8988T (cell line): ENCODE results near the gene FAM187B.
"Not testable (repeated sequence)": the region's sequence is repeated elsewhere in the genome, so short reads cannot be mapped to it uniquely, and the experiment has no call there.

Source experiments
- DNase-seq: peaks from one replicate; pipeline ENCODE4 v3.0.0; 2011

Gene FAM187B

DNA sequence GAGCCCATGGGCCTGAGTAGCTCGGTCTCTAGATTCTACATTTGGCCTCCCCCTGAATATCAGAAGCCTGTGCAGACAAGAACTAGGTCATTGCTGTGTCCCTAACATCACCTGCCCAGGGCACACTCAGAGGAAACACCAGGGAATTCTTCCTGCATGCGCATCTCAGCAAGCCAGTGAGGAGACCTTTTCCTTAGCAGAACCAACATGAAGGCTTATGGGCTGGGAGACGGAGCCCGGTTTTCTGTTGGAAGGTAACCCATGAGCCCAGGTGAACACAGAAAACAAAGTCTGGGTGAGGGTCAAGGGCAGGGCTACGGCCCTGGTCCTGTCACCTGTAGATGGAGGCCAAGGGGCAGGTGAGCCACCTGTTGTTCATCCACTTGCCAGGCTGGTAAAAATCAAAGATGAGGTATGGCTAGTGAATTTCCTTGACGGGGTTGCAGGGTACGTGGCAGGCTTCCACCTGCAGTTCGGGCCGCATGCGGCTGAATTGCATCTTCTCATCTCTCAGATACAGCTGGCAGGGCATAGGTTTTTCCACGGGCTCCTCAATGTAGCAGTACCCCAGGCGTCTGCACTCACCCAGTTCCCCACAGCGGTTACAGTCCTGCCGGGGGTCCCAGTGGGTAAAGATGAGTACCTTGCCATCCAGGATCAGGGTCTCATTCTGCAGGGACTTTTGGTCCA lies 3.6 kb upstream of the FAM187B start:
- no peak for DNase-seq

DNA sequence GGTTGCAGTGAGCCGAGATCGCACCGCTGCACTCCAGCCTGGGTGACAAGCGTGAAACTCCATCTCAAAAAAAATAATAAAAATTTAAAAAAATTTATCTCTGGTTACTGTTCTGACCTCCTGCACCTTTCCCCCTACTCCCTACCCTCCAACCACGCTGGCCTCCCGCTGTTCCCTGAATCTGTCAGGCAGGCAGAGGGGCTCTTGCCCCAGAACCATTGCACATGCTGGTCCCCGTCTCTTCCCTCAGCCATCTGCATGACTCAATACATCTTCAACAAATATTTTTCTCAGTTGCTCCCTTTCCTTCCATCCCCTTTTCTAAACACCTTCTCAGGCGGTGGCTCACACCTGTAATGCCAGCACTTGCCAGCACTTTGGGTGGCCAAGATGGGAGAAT lies 1.1 kb upstream of the FAM187B start:
- no peak for DNase-seq

DNA sequence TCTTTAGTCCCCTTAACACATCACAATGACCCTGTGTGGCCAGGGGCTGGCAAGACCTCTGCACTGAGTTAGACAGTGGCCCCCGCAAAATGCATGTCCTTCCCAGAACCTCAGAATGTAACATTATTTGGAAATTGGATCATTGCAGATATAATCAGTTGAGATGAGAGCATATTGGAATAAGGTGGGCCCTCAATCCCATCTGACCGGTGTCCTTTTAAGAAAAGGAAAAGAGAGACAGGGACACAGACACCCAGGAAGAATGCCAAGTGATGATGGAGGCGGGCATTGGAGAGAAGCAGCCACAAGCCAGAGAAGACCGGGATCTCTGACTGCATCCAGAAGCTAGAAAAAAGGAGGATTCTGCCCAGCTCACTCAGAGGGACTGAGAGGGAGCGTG lies 1.8 kb downstream of the FAM187B start:
- no peak for DNase-seq

DNA sequence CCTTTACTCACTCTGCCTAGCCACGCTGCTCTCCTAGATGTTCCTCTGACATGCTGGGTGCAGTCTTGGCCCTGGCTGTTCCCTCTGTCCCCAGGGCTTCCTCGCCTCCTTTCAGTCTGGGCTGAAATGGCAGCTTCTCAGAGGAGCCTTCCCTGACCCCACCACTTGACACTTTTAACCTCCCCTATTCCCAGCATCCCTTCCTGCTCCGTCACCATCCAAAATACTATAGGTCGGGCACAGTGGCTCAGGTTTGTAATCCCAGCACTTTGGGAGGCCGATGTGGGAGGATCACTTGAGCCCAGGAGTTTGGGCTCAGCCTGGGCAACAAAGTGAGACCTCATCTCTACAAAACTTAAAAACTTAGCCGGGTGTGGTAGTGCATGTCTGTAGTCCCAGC lies 2.6 kb downstream of the FAM187B start:
- no peak for DNase-seq

DNA sequence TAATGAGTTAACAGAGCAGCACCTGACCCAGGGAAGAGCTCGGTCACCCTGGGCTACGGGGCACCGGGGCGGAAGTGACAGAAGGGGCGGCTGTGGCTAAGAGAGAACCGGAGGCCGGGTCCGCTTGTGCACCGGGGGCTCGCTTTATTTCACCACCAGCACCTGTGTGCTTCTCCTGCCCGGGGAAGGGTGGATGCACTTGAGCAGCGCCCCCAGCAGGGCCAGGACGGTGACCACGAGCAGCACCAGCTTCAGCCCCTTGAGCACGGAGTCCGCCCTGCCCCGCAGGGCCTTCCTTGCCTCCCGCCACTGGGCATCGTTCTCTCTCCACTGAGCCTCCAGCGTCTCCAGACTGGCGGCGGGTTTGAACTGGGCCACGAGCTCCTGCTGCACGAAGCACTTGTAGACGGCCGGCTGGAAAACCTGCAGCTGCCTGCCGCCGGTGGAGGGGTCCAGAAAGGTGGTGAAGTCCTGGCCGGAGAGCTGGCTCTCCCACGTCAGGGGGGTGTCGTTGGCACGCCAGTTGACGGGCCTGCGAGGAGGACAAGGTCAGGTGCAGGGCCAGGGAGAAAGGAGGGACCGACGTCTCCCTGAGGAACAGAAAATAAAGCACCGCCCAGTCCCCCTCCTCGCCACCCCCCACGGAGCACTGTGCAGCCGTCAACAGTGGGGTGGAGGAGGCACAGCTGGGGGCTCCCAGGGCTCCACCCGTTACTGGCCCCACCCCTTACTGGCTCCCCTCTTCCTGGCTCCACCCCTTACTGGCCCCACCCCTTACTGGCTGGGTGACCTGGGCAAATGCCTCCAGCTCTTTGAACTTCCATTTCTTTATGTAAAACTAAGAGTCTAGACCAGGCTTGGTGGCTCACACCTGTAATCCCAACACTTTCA lies 3.6 kb downstream of the FAM187B start:
- no peak for DNase-seq

DNA sequence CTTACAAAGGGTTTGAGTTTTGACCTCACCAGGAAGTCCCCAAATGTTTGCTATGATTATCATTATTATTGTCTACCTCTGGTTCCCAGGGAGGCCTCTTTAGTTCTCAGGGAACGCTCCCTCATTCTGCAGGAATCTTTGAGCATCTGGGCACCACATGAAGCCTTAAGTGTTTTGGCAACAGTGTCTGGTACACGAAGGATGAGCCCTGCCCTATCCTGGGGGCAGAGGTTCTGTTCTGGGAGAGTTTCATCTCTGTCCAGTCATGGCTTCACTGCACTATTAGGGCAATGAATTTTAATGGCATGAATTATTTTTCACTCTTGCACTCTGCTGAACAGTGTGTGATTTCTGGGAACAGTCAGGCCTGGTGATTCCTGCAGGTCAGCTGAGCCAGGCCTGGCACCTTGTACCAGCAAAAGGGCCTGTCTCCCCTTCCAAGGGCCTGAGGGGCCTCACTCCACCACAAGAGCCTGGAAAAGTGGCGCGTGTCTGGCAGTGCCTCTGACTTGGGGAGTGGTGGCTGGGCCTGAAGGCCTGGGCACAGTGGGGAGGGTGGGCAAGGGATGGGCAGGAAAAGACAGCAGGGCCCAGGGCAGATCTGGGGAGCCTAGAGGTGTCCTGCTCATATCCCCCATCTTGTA lies 4.6 kb downstream of the FAM187B start:
- no peak for DNase-seq

DNA sequence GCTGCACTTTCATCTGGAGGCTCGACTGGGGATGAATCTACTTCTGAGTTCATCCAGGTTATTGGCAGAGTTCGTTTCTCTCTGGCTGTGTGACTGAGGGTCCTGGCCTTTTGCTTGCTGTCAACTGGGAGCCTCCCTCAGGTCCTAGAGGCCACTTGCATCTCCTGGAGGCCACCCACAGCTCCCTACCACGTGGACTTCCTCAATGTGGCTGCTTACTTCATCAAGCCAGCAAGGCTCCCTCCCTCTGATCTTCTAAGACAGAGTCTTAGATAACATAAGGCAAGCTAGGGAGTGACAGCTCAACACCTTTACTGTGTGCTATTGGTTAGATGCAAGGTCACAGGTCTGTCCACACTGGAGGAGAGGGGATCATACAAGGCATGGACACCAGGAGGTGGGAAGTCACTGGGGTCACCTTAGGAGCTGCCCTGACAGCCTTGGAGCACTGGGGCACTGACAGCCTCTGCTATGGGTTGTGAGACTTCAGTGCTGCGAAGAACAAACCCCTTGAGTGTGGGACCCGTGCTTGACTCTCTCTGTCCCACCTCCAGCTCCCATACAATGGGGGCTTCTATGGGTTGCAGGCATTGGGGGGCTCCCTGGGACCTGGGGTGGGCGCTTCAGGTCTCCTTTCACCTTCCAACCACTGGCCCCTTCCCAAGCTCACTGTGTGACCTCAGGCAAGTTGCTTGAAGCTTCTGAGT lies 5.3 kb downstream of the FAM187B start:
- no peak for DNase-seq

DNA sequence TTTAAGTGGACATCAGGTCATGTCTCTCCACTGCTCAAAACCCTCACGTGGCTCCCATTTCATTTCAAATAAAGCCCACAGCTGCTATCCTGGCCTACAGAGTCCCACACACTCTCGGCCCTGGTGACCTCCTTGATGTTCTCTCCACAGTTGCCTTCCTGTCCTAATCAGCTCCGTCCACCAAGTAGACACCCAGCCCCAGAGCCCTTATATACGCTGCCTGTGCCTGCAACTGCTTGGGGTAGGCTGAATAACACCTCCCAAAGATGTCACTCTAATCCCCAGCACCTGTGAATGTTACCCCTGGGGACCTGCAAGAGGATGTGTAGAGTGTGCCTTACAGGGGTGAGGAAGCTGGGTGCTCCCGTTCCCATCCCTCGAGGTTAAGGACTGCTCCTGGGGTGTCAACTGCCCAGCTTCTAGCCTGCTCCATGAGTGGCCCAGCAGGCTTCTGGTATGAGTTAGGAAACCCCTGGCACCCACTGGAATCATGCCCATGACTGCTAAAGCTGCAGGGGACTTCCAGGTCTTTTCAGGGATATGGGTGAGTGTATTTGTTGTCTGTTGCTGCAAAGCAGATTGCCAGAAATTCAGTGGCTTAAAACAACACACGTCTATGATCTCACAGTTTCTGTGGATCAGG lies 6.0 kb downstream of the FAM187B start:
- DNase-seq, result no peak

DNA sequence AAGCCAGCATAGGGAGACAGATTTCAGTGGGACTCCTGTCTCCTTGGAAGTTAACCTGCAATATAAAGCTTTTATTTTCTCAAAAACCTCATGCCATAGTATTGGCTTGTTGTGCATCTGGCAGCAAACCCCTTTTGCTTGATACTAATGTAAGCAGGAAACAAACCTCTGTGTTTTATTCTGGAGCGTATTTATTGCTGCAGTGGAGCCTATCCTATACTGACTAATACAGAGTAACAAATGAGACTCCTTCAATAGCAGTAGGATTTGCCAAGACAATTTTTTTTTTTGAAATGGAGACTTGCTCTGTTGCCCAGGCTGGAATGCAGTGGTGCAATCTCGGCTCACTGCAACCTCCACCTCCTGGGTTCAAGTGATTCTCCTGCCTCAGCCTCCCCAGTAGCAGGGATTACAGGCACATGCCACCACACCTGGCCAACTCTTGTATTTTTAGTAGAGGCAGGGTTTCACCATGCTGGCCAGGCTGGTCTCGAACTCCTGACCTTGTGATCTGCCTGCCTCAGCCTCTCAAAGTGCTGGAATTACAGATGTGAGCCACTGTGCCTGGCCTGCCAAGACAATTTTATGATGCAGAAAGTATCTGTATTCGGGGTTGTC lies 7.5 kb downstream of the FAM187B start:
- not testable (repeated sequence) for DNase-seq

DNA sequence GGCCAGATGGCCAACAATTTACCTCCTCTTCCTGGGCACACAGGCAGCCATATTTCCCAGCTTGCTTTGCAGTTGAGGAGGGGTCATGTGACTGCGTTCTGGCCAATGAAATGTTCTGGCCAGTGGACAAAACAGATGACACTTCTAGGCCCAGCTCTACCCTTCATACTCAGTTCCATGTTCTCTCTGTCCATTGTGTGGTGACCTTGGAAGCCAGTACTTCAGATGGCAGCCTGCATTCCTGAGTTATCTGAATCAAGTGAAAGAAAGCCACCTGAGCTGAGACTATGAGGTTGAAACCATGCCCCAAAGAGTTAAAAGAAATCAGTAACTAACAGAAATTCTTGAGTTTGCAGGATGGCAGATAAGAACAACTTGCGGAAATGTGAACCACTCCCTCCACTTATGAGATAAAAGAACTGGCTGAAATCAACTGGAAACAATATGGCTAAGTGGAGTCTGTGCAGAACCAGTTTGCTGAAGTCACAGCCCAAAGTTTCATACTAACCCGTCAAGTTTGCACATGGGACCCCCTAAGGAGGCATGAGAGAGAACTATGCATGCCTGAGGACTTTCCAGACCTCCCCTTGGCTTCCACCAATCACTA lies 8.1 kb downstream of the FAM187B start:
- no peak for DNase-seq

DNA sequence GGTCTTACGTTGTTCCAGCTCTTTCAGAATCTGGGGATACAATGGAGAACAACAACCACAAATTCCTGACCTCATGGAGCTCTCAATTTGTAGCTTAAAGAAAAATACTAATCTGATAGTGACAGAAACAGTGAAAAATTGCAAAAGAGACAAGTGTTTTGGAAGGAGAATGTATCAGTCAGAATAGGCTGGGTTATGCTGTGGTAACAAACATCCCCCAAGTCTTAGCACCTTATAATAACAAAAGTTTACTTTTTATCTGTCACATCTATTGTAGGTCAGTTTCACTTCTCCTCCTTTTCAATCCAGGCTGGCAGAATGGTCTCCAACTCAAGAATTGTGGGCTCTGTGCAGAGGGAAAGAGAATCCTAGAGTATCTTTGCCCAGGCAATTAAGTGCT lies 9.5 kb downstream of the FAM187B start:
- DNase-seq, result no peak

DNA sequence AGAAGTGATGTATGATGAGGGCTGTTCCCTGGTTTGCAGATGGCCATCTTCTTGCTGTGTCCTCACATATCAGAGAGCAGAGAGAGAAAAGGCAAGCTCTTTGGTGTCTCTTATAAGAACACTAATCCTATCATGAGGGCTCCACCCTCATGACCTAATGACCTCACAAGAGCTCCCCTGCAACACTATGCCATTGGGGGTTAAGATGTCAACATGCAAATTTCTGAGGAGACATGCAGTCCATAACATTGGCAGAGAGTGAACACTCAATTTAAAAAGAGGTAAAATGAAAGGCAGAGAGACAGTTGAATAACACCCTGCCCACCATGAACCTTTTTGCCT lies 10.9 kb downstream of the FAM187B start:
- DNase-seq, result no peak

DNA sequence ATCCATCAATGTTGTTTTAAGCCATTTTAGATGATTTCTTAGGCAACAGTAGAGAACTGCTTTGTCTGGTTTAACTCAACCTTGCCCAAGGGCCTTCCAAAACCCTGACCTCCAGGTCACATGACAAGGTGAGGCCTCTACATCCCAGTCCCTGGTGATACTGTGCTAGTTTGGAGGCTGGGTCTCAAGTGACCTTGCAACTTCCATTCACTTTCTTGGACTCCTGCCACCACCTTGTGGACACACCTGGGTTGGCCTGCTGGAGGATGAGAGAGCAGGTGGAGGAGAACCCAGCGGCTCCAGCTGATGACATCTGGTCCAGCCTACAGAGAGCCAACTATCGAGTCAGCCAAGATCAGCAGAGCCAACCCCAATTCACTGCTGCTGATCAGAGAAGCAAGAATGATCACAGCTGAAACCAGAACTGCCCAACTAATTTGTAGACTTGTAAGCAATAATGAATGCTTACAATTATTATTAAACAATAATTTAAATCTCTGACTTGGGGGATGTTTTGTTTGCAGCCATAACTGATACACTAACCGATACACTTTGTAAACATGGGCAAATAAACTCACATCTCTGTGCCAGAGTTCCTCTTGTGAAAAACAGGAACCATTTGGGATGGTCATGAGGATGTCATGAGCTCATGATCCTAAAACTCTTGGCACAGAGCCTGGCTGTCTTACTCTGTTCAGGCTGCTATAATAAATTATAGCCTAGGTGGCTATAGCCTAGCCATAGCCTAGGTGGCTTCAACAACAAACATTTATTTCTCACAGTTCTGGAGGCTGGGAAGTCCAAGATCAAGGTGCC lies 11.5 kb downstream of the FAM187B start:
- no peak for DNase-seq

DNA sequence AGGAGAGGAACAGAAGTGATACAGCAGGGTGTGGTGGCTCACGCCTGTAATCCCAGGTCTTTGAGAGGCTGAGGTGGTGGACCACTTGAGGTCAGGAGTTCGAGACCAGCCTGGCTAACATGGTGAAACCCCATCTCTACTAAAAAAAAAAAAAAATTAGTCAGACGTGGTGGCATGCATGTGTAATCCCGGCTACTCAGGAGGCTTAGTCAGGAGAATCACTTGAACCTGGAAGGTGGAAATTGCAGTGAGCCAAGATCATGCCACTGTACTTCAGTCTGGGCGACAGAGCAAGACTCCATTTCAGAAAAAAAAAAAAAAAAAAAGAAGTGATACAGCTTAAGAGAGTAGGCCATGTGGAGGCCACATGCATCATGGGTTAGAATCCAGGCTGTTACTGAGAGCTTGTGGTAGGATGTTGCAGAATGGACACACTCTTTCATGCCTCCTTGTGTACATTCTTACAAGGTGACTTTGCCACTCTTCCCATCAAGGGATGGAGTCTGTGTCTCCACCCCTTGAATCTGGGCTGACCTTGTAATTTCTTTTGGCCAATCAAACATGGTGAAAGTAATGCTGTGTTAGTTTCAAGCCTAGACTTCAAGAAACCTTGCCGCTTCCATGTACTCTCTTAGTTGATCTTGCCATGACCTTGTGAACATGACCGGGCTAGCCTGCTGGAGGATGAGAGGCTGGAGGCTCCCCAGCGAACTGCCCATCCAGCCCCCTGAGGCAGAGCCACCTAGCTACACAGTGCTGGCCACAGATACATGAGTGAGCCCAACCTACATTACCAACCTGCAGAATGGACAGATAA lies 12.3 kb downstream of the FAM187B start:
- DNase-seq, result no peak

DNA sequence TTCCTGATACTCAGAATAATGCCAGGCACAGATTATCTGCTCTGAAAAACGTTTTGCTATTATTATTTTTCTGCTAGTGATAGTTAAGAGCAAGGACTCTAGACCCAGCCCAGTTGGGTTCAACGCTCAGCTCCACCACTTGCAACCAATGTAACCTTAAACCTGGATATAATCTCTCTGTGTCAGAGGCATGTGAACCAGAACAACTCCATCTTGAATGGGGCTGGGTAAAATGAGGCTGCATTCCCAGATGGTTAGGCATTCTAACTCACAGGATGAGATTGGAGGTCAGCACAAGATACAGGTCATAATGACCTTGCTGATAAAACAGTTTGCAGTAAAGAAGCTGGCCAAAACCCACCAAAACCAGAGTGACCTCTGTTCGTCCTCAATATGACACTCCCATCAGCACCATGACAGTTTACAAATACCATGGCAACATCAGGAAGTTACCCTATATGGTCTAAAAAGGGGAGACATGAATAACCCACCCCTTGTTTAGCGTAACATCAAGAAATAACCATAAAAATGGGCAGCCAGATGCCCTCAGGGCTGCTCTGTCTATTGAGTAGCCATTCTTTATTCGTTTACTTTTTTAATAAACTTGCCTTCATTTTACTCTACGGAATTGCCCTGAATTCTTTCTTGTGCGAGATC lies 13.6 kb downstream of the FAM187B start:
- no peak for DNase-seq

DNA sequence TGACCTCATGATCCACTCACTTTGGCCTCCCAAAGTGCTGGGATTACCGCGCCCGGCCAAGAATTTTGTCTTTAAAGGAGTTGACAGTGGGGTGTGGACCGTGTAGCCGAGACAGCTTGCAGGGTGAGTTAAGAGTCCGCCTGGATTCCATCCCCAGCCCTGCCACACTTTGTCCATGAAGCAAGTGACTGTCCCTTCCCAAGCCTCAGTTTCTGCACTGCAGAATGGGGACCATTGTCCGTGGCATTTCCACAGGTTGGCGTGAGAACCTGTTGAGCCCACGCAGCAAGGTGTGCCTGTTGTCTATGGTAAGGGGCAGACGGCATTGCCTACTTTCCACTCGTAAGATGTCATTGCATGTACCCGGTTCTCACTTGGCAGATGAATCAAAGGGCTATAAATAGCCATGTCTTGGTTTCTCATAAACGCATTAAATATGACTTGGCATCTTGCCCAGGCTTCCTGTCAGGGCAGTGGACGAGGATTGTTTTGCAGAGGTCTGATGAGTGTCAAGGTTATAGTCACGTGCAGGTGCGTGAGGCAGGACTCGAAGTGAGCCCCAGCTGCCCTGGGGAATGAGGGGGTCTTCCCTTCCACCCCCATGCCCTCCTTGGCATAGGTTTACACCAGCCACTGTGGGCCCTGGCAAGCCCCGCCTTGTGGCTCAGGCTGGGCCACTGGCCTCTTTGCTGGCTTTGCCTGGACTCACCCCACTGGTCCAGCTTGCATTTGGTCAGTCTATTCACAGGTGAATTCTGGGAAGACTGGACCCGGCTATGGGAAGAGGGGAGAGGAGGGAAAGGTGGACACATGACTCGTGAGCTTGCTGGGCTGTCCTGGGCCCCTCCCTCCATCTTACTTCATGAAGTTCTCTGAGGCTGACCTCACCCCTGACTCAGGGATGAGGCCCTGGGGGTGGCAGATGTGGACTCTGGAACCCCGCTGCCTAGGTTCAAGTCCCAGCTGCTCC lies 14.6 kb downstream of the FAM187B start:
- DNase-seq, result no peak

DNA sequence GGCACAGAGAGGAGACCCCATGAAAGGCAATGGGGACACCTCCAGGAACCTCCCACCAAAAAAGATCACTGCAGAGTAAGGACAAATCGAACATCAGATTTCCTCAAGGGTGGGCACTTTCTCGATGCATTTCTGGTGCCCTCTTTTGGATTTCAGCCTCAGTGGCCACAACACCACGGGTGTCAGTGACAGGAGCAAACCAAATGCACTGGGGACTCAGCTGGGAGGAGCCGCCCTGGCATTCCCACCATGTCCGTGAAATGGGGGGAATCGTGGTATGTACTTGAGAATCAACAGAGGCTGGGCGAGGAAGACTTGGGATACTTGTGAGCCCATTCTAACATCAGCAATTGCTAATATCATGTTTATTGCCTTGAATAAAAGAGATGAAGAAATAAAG lies 16.3 kb downstream of the FAM187B start:
- DNase-seq, result no peak

DNA sequence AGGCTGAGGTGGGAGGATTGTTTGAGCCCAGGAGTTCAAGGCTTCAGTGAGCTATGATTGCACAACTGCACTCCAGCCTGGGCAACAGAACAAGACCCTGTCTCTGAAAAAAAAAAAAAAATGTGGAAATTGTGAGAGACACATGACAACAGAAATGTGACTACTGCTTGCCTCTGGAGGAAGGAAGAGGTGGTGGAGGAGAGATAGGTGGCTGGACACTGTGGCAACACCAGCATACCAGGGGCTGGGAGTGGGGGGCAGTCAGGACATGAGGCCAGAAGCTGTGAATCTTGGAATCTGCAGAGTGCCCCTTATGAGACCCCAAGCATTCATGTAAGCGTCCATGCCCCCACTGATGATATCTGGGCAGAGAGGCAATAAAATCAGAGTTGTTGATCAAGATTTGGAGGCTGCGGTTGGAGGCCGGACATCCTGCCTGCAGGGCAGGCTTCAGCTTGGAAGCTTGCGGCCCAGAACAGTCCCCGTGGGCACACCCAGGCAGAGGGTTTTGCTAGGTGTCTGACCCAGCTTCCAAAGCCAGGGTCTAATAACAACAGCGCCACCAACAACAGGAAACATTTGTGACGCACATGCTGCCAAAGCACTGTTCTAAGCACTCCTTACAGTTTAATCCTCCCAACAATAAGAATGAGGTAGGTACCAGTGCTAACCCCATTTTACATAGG lies 16.9 kb downstream of the FAM187B start:
- no peak for DNase-seq
